GM18870 (cell line): ENCODE results near the gene ACBD4.

Source experiments
- ATAC-seq: cut with Tn5 transposase; IDR thresholded peaks from one replicate; pipeline ENCODE4 v1.9.1; 2021; ENCODE audit warnings: moderate library complexity; ENCODE audit not compliant: unreplicated experiment

Gene ACBD4

GRCh38 chr17:45104029-45104428 lies 31.5 kb upstream of the ACBD4 start:
- ATAC-seq, result no peak

- no peak for ATAC-seq
These were observed 31.0 kb upstream of the ACBD4 start for GRCh38 chr17:45104497-45104896.

GRCh38 chr17:45104907-45105624 lies 30.4 kb upstream of the ACBD4 start:
- no peak for ATAC-seq

GRCh38 chr17:45106096-45106495 lies 29.4 kb upstream of the ACBD4 start:
- ATAC-seq, result no peak

- ATAC-seq, result no peak
These were observed 28.9 kb upstream of the ACBD4 start for GRCh38 chr17:45106582-45106981.

GRCh38 chr17:45107293-45108010 lies 28.0 kb upstream of the ACBD4 start:
- no peak for ATAC-seq

- no peak for ATAC-seq
These were observed 27.4 kb upstream of the ACBD4 start for GRCh38 chr17:45108051-45108450.

- no peak for ATAC-seq
These were observed 26.6 kb upstream of the ACBD4 start for GRCh38 chr17:45108595-45109521.

GRCh38 chr17:45110676-45111611 lies 24.5 kb upstream of the ACBD4 start:
- no peak for ATAC-seq

- ATAC-seq, result no peak
These were observed 23.6 kb upstream of the ACBD4 start for GRCh38 chr17:45111850-45112249.

GRCh38 chr17:45112559-45113423 lies 22.7 kb upstream of the ACBD4 start:
- ATAC-seq, result no peak

- ATAC-seq, result no peak
These were observed 22.1 kb upstream of the ACBD4 start for GRCh38 chr17:45113424-45113754.

- ATAC-seq, result no peak
These were observed 21.2 kb upstream of the ACBD4 start for GRCh38 chr17:45114117-45114932.

GRCh38 chr17:45115015-45115625 lies 20.4 kb upstream of the ACBD4 start:
- ATAC-seq, result no peak

- ATAC-seq, result no peak
These were observed 19.6 kb upstream of the ACBD4 start for GRCh38 chr17:45115871-45116270.

GRCh38 chr17:45116434-45117016 lies 19.0 kb upstream of the ACBD4 start:
- ATAC-seq, result no peak

- ATAC-seq, result no peak
These were observed 18.2 kb upstream of the ACBD4 start for GRCh38 chr17:45117334-45117733.
